Osteocyte (in vitro differentiated cells): ENCODE data around the gene MRRF. TPM values are rescaled to one million over a fixed set of nuclear protein-coding genes. Genes with fewer than 3 reads are reported as not detected.

Experiments used
- DNase-seq: peaks from one replicate; pipeline ENCODE4 v3.0.0; 2021; ENCODE audit warnings: mixed read lengths; ENCODE audit not compliant: unreplicated experiment; ENCODE audit errors: extremely low spot score
- H3K27ac Mint-ChIP-seq: one replicate; pipeline ENCODE4 v1.8.0; 2021; ENCODE audit warnings: mild to moderate bottlenecking, mixed read lengths; ENCODE audit not compliant: unreplicated experiment
- H3K27me3 Mint-ChIP-seq: one replicate; pipeline ENCODE4 v1.8.0; 2021; ENCODE audit warnings: mixed read lengths; ENCODE audit not compliant: unreplicated experiment
- H3K36me3 Mint-ChIP-seq: one replicate; pipeline ENCODE4 v1.8.0; 2021; ENCODE audit warnings: mixed read lengths; ENCODE audit not compliant: unreplicated experiment
- H3K4me1 Mint-ChIP-seq: one replicate; pipeline ENCODE4 v1.8.0; 2021; ENCODE audit warnings: mixed read lengths; ENCODE audit not compliant: unreplicated experiment
- H3K4me3 Mint-ChIP-seq: one replicate; pipeline ENCODE4 v1.8.0; 2021; ENCODE audit warnings: mild to moderate bottlenecking, moderate library complexity, mixed read lengths; ENCODE audit not compliant: unreplicated experiment
- H3K9me3 Mint-ChIP-seq: one replicate; pipeline ENCODE4 v1.8.0; 2021; ENCODE audit warnings: mixed read lengths; ENCODE audit not compliant: unreplicated experiment
- total RNA-seq: library from RNA; stranded (reverse); gene quantifications from 2 replicates; pipeline ENCODE4 v1.2.1, GENCODE V29; 2021
- TF ChIP-seq, protein P1 (sequence below): fragments of 200-600 bp; sonication (generic); IDR thresholded peaks from 2 replicates; pipeline ENCODE4 v1.5.0; 2021; ENCODE audit warnings: antibody characterized with exemption, mild to moderate bottlenecking, moderate library complexity

MRRF gene
- total RNA-seq, 1 donor from 2014 or later = 26.0 TPM

GRCh38 chr9:122378236-122378635, 113.6 kb downstream of the MRRF start:
- H3K4me3 Mint-ChIP-seq = no peak overlapping the region
- TF ChIP-seq, protein P1, sequence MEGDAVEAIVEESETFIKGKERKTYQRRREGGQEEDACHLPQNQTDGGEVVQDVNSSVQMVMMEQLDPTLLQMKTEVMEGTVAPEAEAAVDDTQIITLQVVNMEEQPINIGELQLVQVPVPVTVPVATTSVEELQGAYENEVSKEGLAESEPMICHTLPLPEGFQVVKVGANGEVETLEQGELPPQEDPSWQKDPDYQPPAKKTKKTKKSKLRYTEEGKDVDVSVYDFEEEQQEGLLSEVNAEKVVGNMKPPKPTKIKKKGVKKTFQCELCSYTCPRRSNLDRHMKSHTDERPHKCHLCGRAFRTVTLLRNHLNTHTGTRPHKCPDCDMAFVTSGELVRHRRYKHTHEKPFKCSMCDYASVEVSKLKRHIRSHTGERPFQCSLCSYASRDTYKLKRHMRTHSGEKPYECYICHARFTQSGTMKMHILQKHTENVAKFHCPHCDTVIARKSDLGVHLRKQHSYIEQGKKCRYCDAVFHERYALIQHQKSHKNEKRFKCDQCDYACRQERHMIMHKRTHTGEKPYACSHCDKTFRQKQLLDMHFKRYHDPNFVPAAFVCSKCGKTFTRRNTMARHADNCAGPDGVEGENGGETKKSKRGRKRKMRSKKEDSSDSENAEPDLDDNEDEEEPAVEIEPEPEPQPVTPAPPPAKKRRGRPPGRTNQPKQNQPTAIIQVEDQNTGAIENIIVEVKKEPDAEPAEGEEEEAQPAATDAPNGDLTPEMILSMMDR = no peak
- H3K27ac Mint-ChIP-seq = no peak overlapping the region
- H3K36me3 Mint-ChIP-seq = no peaks in the 10 kb centered on the region
- peaks cover 21% of the 10 kb centered on the region for H3K4me1 Mint-ChIP-seq
- DNase-seq = no peak
- H3K9me3 Mint-ChIP-seq = no peaks in the 10 kb centered on the region
- H3K27me3 Mint-ChIP-seq = no peaks in the 10 kb centered on the region

DNA sequence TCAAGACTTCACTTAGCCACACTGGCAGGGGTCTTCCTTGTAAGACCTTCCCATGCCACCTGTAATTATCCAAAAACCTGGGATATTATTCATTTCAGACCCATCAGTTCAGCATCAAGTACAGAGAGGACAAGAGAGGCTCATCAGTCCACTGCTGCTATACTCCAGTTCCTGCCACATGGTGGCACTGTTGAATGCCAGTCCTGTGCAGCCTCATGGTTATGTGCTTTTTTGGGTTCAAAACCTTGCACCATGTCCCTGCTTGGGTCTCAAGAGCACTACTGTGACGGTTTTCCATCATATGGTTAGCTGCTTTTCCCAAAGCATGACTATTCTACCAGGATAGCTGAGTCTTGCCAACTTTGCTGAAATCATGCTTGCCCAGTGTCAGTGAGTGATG, 114.7 kb downstream of the MRRF start:
- TF ChIP-seq, protein P1 = peak; percentile 41
- H3K36me3 Mint-ChIP-seq = no peaks in the 10 kb centered on the region
- no peak overlapping the region for H3K4me3 Mint-ChIP-seq
- no peaks in the 10 kb centered on the region for H3K9me3 Mint-ChIP-seq
- no peaks in the 10 kb centered on the region for H3K27me3 Mint-ChIP-seq
- DNase-seq = no peak
- no peak overlapping the region for H3K27ac Mint-ChIP-seq
- peaks cover 26% of the 10 kb centered on the region for H3K4me1 Mint-ChIP-seq

DNA sequence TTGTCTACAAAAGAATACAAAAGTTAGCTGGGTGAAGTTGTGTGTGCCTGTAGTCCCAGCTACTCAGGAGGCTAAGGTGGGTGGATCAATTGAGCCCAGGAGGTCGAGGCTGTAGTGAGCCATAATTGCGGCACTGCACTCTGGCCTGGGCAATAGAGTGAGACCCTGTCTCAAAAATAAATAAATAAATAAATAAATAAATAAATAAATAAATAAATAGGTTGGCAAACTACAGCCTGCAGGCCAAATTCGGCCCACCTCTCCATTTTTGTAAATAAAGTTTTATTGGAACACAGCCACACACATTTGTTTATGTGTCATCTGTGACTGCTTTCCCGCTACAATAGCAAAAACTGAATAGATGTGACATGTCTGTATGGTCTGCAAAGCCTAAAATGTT, 115.6 kb downstream of the MRRF start:
- Mint-ChIP-seq H3K4me3 (no peak overlapping the region), H3K4me1 (peaks cover 21% of the 10 kb centered on the region), H3K36me3 (no peaks in the 10 kb centered on the region), H3K27me3 (no peaks in the 10 kb centered on the region), H3K27ac (no peak overlapping the region), H3K9me3 (no peaks in the 10 kb centered on the region)
- DNase-seq = no peak
- TF ChIP-seq, protein P1 = no peak

Other genes starting within 250 kb of the MRRF start
- 6.0 and 7.9 TPM in 2 replicates for gene TTLL11, start 171.6 kb upstream of the MRRF start, total RNA-seq
- 48.5 and 50.9 TPM in 2 replicates for gene NDUFA8, start 105.1 kb upstream of the MRRF start, total RNA-seq
- gene MORN5, start 105.0 kb upstream of the MRRF start, total RNA-seq = not detected in 2 replicates
- gene LHX6, start 35.9 kb upstream of the MRRF start, total RNA-seq = not detected in 2 replicates
- 23.2 and 24.2 TPM in 2 replicates for gene RBM18, start within 50 bp of the MRRF start, total RNA-seq
- 2.5 and 3.1 TPM in 2 replicates for gene PTGS1, start 106.1 kb downstream of the MRRF start, total RNA-seq
- gene OR1J1, start 213.0 kb downstream of the MRRF start, total RNA-seq = not detected in 2 replicates
- gene OR1J2, start 245.9 kb downstream of the MRRF start, total RNA-seq = not detected in 2 replicates